HFFc6 (cell line): Measurements from ENCODE around the gene TBC1D30. TPM values are rescaled to one million over a fixed set of nuclear protein-coding genes. Genes with fewer than 3 reads are reported as not detected.

Experiments used
- DNase-seq: peaks from one replicate; pipeline ENCODE4 v3.0.0-alpha.2; 2018
- H3K27ac Mint-ChIP-seq: 2 replicates; pipeline ENCODE4 v1.8.0; 2020; ENCODE audit warnings: mild to moderate bottlenecking, mixed read lengths
- H3K27me3 Mint-ChIP-seq: 2 replicates; pipeline ENCODE4 v1.8.0; 2021; ENCODE audit warnings: mild to moderate bottlenecking, moderate library complexity, mixed read lengths; ENCODE audit not compliant: insufficient read depth
- H3K36me3 Mint-ChIP-seq: 2 replicates; pipeline ENCODE4 v1.8.0; 2021; ENCODE audit warnings: low read depth, mixed read lengths
- H3K4me1 Mint-ChIP-seq: 2 replicates; pipeline ENCODE4 v1.8.0; 2020; ENCODE audit warnings: low read depth, mixed read lengths
- H3K4me3 Mint-ChIP-seq: 2 replicates; pipeline ENCODE4 v1.8.0; 2020; ENCODE audit warnings: mild to moderate bottlenecking, moderate library complexity, mixed read lengths
- H3K9me3 Mint-ChIP-seq: 2 replicates; pipeline ENCODE4 v1.8.0; 2020; ENCODE audit warnings: mild to moderate bottlenecking, mixed read lengths
- total RNA-seq, 6 experiments: library from RNA; stranded (reverse); fragmentation: NEBNext Ultra II Directional; extraction: Animal tissue kit (Norgen Biotek cat#: 25700); gene quantifications; 2 replicates in 1 of 6; 3 replicates in 5 of 6; pipeline ENCODE4 v1.2.3, GENCODE V29; 2021
- TF ChIP-seq, protein P1 (sequence below): fragments of 200-600 bp; sonication (generic); IDR thresholded peaks from 2 replicates; pipeline ENCODE4 v1.5.0; 2021; ENCODE audit warnings: antibody characterized with exemption, mild to moderate bottlenecking

TBC1D30 gene
- total RNA-seq, 6 experiments from 2014 or later = 0.05 to 0.54 (median 0.23) TPM; not detected in 1

DNA sequence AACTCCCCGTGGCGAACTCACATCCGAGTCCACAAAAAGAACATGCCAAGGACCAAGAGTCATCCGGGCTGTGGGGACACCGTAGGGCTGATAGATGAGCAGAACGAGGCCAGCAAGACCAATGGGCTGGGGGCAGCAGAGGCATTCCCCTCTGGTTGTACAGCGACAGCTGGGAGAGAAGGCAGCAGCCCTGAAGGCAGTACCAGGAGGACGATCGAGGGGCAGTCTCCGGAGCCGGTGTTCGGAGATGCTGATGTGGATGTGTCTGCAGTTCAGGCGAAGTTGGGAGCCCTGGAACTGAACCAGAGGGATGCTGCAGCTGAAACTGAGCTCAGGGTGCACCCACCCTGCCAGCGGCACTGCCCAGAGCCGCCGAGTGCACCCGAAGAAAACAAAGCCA lies 50.7 kb downstream of the TBC1D30 start:
- no peak for DNase-seq
- TF ChIP-seq, protein P1, sequence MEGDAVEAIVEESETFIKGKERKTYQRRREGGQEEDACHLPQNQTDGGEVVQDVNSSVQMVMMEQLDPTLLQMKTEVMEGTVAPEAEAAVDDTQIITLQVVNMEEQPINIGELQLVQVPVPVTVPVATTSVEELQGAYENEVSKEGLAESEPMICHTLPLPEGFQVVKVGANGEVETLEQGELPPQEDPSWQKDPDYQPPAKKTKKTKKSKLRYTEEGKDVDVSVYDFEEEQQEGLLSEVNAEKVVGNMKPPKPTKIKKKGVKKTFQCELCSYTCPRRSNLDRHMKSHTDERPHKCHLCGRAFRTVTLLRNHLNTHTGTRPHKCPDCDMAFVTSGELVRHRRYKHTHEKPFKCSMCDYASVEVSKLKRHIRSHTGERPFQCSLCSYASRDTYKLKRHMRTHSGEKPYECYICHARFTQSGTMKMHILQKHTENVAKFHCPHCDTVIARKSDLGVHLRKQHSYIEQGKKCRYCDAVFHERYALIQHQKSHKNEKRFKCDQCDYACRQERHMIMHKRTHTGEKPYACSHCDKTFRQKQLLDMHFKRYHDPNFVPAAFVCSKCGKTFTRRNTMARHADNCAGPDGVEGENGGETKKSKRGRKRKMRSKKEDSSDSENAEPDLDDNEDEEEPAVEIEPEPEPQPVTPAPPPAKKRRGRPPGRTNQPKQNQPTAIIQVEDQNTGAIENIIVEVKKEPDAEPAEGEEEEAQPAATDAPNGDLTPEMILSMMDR = no peak
- no peaks in the 10 kb centered on the region for H3K36me3 Mint-ChIP-seq
- peaks cover 27% of the 10 kb centered on the region for H3K27me3 Mint-ChIP-seq
- no peak overlapping the region for H3K27ac Mint-ChIP-seq
- no peaks in the 10 kb centered on the region for H3K9me3 Mint-ChIP-seq
- no peak overlapping the region for H3K4me3 Mint-ChIP-seq
- H3K4me1 Mint-ChIP-seq = no peaks in the 10 kb centered on the region

DNA sequence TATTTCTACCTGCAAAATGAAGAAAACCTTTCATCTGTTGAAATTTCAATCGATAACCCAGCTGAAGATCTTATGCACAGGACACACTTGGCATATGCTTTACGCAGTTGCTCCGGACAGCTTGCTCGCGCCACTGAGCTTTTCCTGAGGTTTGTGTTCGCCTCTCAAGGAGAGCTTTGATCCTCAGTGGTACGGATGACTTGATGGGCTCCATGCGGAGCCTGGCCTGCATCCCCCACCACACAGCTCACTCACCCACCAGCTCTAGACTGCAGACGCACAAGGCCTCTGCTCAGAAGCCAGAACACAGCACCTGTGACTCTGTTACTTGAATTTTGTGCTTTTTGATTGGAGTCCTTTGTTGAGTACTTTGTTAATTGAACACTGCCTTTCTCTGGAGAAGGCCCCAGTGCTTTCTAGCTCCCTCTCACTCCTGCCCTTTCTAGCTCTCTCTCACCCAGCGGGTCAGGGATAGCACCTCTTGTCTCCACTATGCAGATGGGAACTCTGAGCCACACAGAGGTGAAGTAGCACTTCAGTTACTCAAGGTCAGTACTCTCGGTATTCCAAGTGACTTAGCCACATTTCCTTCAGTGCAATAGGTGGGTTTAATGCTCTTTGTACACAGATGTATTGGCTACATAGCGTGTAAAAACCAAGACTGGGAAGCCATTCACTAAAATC lies 52.1 kb downstream of the TBC1D30 start:
- Mint-ChIP-seq H3K27me3 (peaks cover 27% of the 10 kb centered on the region), H3K36me3 (no peaks in the 10 kb centered on the region), H3K4me1 (no peaks in the 10 kb centered on the region), H3K9me3 (no peaks in the 10 kb centered on the region), H3K4me3 (no peak overlapping the region), H3K27ac (no peak overlapping the region)
- DNase-seq = no peak
- TF ChIP-seq, protein P1 = no peak

- Mint-ChIP-seq H3K27me3 (peaks cover 27% of the 10 kb centered on the region), H3K4me1 (no peaks in the 10 kb centered on the region), H3K4me3 (no peak overlapping the region), H3K36me3 (no peaks in the 10 kb centered on the region), H3K9me3 (no peaks in the 10 kb centered on the region), H3K27ac (no peak overlapping the region)
- no peak for DNase-seq
- TF ChIP-seq, protein P1 = no peak
These were observed 53.0 kb downstream of the TBC1D30 start for GRCh38 chr12:64877363-64878004.

DNA sequence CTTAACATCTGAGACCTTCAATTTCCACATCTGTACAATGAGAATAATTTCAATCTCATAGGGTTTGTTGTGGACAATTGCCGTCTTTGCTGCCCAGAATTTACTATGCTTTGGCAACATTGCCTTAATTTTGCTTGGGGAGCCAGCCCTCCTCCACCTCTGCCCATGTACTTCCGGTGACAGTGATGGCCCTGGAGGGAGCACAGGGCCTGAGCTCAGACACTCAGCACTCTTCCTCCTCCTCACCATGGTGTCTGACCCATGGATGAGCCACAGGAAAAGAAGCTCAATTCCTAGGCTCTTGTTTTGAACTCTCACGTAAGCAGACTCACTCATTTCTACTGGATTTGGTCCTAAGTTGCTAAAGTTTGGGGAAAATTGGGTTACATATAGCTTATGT lies 58.2 kb downstream of the TBC1D30 start:
- no peak for DNase-seq
- no peaks in the 10 kb centered on the region for H3K9me3 Mint-ChIP-seq
- H3K27ac Mint-ChIP-seq = no peak overlapping the region
- H3K27me3 Mint-ChIP-seq = peaks cover 18% of the 10 kb centered on the region
- H3K36me3 Mint-ChIP-seq = no peaks in the 10 kb centered on the region
- TF ChIP-seq, protein P1 = no peak
- H3K4me3 Mint-ChIP-seq = no peak overlapping the region
- no peaks in the 10 kb centered on the region for H3K4me1 Mint-ChIP-seq

GRCh38 chr12:64883264-64884163 lies 59.1 kb downstream of the TBC1D30 start:
- Mint-ChIP-seq H3K4me3 (no peak overlapping the region), H3K9me3 (no peaks in the 10 kb centered on the region), H3K27me3 (peaks cover 16% of the 10 kb centered on the region), H3K27ac (no peak overlapping the region), H3K4me1 (no peaks in the 10 kb centered on the region), H3K36me3 (no peaks in the 10 kb centered on the region)
- TF ChIP-seq, protein P1 = no peak
- DNase-seq = no peak
